Keratinocyte (primary cell): ENCODE data around the gene CXCL14. TPM values are rescaled to one million over a fixed set of nuclear protein-coding genes. Genes with fewer than 3 reads are reported as not detected.

Experiments
- DNase-seq: peaks from one replicate; pipeline ENCODE4 v3.0.0-alpha.2; 2011; ENCODE audit warnings: low read depth, missing footprints, low spot score
- FAIRE-seq: peaks from 2 replicates; lab custom pipeline; 2011; peaks lifted over from hg19 to GRCh38; lab: Jason Lieb, UNC
- H2AFZ ChIP-seq: 2 replicates; pipeline ENCODE4 v1.6.0; 2012; ENCODE audit warnings: low read length, control low read depth, inconsistent platforms; ENCODE audit not compliant: control insufficient read depth
- H3K27ac ChIP-seq: 2 replicates; pipeline ENCODE4 v1.5.1; 2011; ENCODE audit warnings: low read length; ENCODE audit not compliant: control insufficient read depth, insufficient read depth
- H3K27me3 ChIP-seq: 3 replicates; pipeline ENCODE4 v1.6.0; 2011; ENCODE audit warnings: low read length; ENCODE audit not compliant: control insufficient read depth, insufficient read depth; ENCODE audit errors: extremely low read depth
- H3K36me3 ChIP-seq, 2 experiments: 2 replicates in 1 of 2; 3 replicates in 1 of 2; pipeline ENCODE4 v1.5.1; 2011; ENCODE audit warnings: low read length in 2 of 2, mild to moderate bottlenecking in 1 of 2; ENCODE audit not compliant: control insufficient read depth in 2 of 2, insufficient read depth in 2 of 2; ENCODE audit errors: extremely low read depth in 1 of 2
- H3K4me1 ChIP-seq: 3 replicates; pipeline ENCODE4 v1.5.1; 2011; ENCODE audit warnings: low read length; ENCODE audit not compliant: control insufficient read depth, insufficient read depth; ENCODE audit errors: extremely low read depth
- H3K4me2 ChIP-seq: 3 replicates; pipeline ENCODE4 v1.6.0; 2011; ENCODE audit warnings: low read depth, low read length; ENCODE audit not compliant: control insufficient read depth, insufficient read depth; ENCODE audit errors: extremely low read depth
- H3K4me3 ChIP-seq, 3 experiments: fragments of 200-600 bp in 1 of 3; sonication (generic) in 1 of 3; 2 replicates in 2 of 3; 3 replicates in 1 of 3; pipeline ENCODE4 v1.5.1; 2011 to 2016; ENCODE audit warnings: low read length in 3 of 3, mild to moderate bottlenecking in 3 of 3, control low read depth in 2 of 3, inconsistent platforms in 1 of 3, low read depth in 1 of 3, mixed read lengths in 1 of 3, mixed run types in 1 of 3, moderate library complexity in 1 of 3; ENCODE audit not compliant: control insufficient read depth in 2 of 3, insufficient read depth in 2 of 3; ENCODE audit errors: extremely low read depth in 1 of 3
- H3K79me2 ChIP-seq: 2 replicates; pipeline ENCODE4 v1.6.0; 2012; ENCODE audit warnings: low read length; ENCODE audit not compliant: control insufficient read depth, insufficient read depth
- H3K9ac ChIP-seq: 3 replicates; pipeline ENCODE4 v1.6.0; 2011; ENCODE audit warnings: low read length; ENCODE audit not compliant: control insufficient read depth, insufficient read depth; ENCODE audit errors: extremely low read depth
- H3K9me1 ChIP-seq: 3 replicates; pipeline ENCODE4 v1.6.0; 2011; ENCODE audit warnings: low read length; ENCODE audit not compliant: control insufficient read depth, insufficient read depth; ENCODE audit errors: extremely low read depth
- H3K9me3 ChIP-seq: 2 replicates; pipeline ENCODE4 v1.5.1; 2012; ENCODE audit warnings: low read depth, low read length; ENCODE audit not compliant: control insufficient read depth
- H4K20me1 ChIP-seq: 3 replicates; pipeline ENCODE4 v1.6.0; 2011; ENCODE audit warnings: low read length; ENCODE audit not compliant: control insufficient read depth, insufficient read depth; ENCODE audit errors: extremely low read depth
- EZH2 ChIP-seq: IDR thresholded peaks from one replicate; pipeline ENCODE4 v1.6.1; 2012; ENCODE audit warnings: inconsistent platforms, mild to moderate bottlenecking, low read length, moderate library complexity
- dilution Hi-C: fragments of 300-500 bp; cut with MboI; formaldehyde crosslinking; loops from one replicate; pipeline ENCODE4 v1.7.0; 2020; ENCODE audit warnings: low sequenced_read_pairs; ENCODE audit not compliant: extremely low pct_ligation_motif_present
- polyA minus RNA-seq, 3 experiments: library from RNA; depleted of rRNA, polyadenylated mRNA; stranded (reverse); fragments of >200 nt; gene quantifications; 1 replicate in 1 of 3; 2 replicates in 1 of 3; 3 replicates in 1 of 3; pipeline ENCODE4 v1.2.3, GENCODE V29; 2011
- polyA plus RNA-seq, 5 experiments: library from polyadenylated mRNA; depleted of rRNA in 3 of 5; stranded (reverse) in 3 of 5; stranded (forward) in 1 of 5; unstranded in 1 of 5; fragments of >200 nt; gene quantifications; 1 replicate in 1 of 5; 2 replicates in 3 of 5; 3 replicates in 1 of 5; pipeline versions ENCODE4 v1.2.1 to v1.2.3, GENCODE V29; 2011 to 2012; ENCODE audit warnings: missing spikeins in 2 of 5, low read depth in 1 of 5, low replicate concordance in 1 of 5
- TF ChIP-seq, protein P1 (sequence below), 3 experiments: IDR thresholded peaks in 1 of 3; conservative IDR thresholded peaks in 1 of 3; optimal IDR thresholded peaks in 1 of 3; 2 replicates in 2 of 3; 3 replicates in 1 of 3; pipeline versions ENCODE3 to v1.5.1; 2011; ENCODE audit warnings: low read length in 3 of 3, mild to moderate bottlenecking in 3 of 3, moderate library complexity in 2 of 3, control low read depth in 1 of 3, inconsistent platforms in 1 of 3; ENCODE audit not compliant: insufficient read depth in 2 of 3; ENCODE audit errors: extremely low read depth in 1 of 3

The CXCL14 gene, protein sequence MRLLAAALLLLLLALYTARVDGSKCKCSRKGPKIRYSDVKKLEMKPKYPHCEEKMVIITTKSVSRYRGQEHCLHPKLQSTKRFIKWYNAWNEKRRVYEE
- polyA plus RNA-seq (14.0 to 613 TPM (median 124 TPM) in 3 replicates), polyA minus RNA-seq (3.3 to 151 TPM (median 22.5 TPM) in 3 replicates)
- polyA plus RNA-seq (2011; ENCODE audit: low read depth) = 62.7 TPM
- 187 and 211 TPM in 2 replicates for polyA plus RNA-seq (2011; cell fraction: cytosol; rRNA removed)
- 167 and 274 TPM in 2 replicates for polyA plus RNA-seq (2011; cell fraction: nucleus; rRNA removed)
- polyA plus RNA-seq (2012; ENCODE audit: low replicate concordance) = 17.6 and 308 TPM in 2 replicates
- 101 TPM for polyA minus RNA-seq (2011; cell fraction: cytosol; rRNA and poly(A)+ RNA removed)
- 56.7 and 94.6 TPM in 2 replicates for polyA minus RNA-seq (2011; cell fraction: nucleus; rRNA and poly(A)+ RNA removed)

DNA sequence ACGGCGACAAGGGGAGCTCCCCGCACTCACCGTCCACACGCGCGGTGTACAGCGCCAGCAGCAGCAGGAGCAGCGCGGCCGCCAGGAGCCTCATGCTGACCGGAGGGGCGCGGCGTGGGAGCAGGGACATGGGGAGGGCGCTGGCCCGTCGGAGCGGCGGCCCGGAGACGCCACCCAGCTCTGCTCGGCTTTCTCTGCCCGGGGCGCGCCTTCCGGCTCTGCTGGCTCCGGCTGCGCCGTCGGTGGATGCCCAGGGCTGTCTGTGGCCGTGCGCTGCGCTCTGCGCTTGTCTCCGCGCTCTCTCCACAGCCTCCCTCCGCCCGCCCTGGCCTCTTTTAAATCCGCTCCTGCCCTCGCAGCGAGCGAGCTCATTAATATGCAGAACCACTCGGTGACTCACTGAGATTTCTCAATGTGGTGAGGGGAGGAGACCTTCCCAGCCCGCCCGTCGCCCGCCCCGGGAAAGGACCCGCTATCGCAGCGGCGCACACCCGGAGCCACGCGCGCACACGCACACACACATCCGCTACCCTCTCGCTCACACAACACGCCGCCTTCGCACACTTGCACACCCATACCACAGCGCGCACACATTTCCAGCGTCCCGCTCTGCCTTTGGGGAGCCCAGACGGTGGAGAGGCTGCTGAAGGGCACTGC lies at the start of gene CXCL14:
TSS of gene CXCL14 (minus strand) at position 307 of the 657 bp plus-strand sequence. CDS start at position 94, 213 bp downstream.
- Histone ChIP-seq H3K9me1 (no peaks in the 10 kb centered on the region), H3K9ac (no peak within 1 kb of the TSS), H3K27me3 (peaks cover 31% of the 10 kb centered on the region), H3K4me3 (peak within 1 kb of the TSS; percentile 23 to 54 (median 49)), H4K20me1 (no peaks in the 10 kb centered on the region), H3K36me3 (no peaks in the 10 kb centered on the region), H2AFZ (peak within 1 kb of the TSS; percentile 67), H3K79me2 (no peaks in the 10 kb centered on the region), H3K4me1 (peaks cover 28% of the 10 kb centered on the region), H3K27ac (no peak within 1 kb of the TSS), H3K4me2 (peak within 1 kb of the TSS; percentile 77), H3K9me3 (peaks cover 4% of the 10 kb centered on the region)
- FAIRE-seq = peak; percentile 64
- TF ChIP-seq, protein P1, sequence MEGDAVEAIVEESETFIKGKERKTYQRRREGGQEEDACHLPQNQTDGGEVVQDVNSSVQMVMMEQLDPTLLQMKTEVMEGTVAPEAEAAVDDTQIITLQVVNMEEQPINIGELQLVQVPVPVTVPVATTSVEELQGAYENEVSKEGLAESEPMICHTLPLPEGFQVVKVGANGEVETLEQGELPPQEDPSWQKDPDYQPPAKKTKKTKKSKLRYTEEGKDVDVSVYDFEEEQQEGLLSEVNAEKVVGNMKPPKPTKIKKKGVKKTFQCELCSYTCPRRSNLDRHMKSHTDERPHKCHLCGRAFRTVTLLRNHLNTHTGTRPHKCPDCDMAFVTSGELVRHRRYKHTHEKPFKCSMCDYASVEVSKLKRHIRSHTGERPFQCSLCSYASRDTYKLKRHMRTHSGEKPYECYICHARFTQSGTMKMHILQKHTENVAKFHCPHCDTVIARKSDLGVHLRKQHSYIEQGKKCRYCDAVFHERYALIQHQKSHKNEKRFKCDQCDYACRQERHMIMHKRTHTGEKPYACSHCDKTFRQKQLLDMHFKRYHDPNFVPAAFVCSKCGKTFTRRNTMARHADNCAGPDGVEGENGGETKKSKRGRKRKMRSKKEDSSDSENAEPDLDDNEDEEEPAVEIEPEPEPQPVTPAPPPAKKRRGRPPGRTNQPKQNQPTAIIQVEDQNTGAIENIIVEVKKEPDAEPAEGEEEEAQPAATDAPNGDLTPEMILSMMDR (optimal IDR thresholded peaks at IDR 0.05 in 1 of 3, IDR thresholded peaks at IDR 0.05 in 1 of 3, conservative IDR thresholded peaks at IDR 0.05 in 1 of 3; ENCODE audit: extremely low read depth in 1 of 3, insufficient read depth in 2 of 3, low read length in 3 of 3) = no peak
- peak; percentile 31 for TF ChIP-seq EZH2
- dilution Hi-C loops = loop anchor here (25.0 kb wide), 1 partner anchor 158 kb away; no protein-coding TSS in a partner anchor
- no peak for DNase-seq

DNA sequence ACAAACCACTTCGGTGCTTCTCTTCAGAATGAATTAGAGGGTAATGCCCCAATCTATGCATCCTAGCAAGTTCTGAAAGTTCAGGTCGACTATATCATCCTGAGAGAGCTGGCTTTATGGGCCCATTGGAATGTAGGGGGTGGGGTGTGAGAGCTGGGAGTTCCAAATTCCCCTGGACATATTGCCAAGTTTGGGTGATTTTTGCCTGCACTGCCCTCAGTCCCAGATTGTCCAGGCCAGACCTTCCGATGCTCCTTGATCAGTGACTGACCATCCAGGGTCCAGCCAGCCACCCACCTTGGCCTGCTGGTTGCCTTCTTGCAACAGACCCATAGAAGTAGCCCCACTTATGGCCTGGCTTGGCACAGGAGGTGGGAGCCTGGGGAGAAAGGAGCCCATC lies 47.8 kb upstream of the CXCL14 start:
- no peak overlapping the region for H3K9ac ChIP-seq
- H3K9me3 ChIP-seq = no peaks in the 10 kb centered on the region
- no peak overlapping the region for H3K4me2 ChIP-seq
- H3K27me3 ChIP-seq = peaks cover 17% of the 10 kb centered on the region
- no peaks in the 10 kb centered on the region for H3K36me3 ChIP-seq
- no peak overlapping the region for H3K4me3 ChIP-seq
- no peaks in the 10 kb centered on the region for H3K79me2 ChIP-seq
- no peak overlapping the region for H2AFZ ChIP-seq
- no peaks in the 10 kb centered on the region for H3K4me1 ChIP-seq
- TF ChIP-seq, protein P1 (optimal IDR thresholded peaks at IDR 0.05 in 1 of 3, IDR thresholded peaks at IDR 0.05 in 1 of 3, conservative IDR thresholded peaks at IDR 0.05 in 1 of 3; ENCODE audit: extremely low read depth in 1 of 3, insufficient read depth in 2 of 3, low read length in 3 of 3) = no peak
- TF ChIP-seq EZH2 = no peak
- no peak overlapping the region for H3K27ac ChIP-seq
- H3K9me1 ChIP-seq = no peaks in the 10 kb centered on the region
- H4K20me1 ChIP-seq = no peaks in the 10 kb centered on the region
- FAIRE-seq (no peak), DNase-seq (no peak)
- dilution Hi-C loops = no loop called here
